ENCODE measurements around the gene SBF2.

The SBF2 gene

GRCh38 chr11:9776203-9776602 is 517.8 kb downstream of the SBF2 start:
- peaks cover 9% of the 10 kb centered on the region for H3K4me1 ChIP-seq (ENCODE audit: control insufficient read depth, low read depth, low read length)
- peaks cover 16% of the 10 kb centered on the region for H3K36me3 ChIP-seq (ENCODE audit: control insufficient read depth, low read depth, low read length)
- no peak overlapping the region for H3K4me3 ChIP-seq (ENCODE audit: low read length)
- H3K27me3 ChIP-seq (ENCODE audit: control insufficient read depth, insufficient read depth, low read length) = no peaks in the 10 kb centered on the region
- H3K9me3 ChIP-seq (ENCODE audit: control insufficient read depth, low read depth, low read length) = no peaks in the 10 kb centered on the region
- H3K9ac ChIP-seq (ENCODE audit: low read length) = no peak overlapping the region
- no peak overlapping the region for H3K27ac ChIP-seq (ENCODE audit: low read length)

GRCh38 chr11:9775398-9775779 is 518.6 kb downstream of the SBF2 start:
- Histone ChIP-seq H3K27ac (ENCODE audit: low read length) (no peak overlapping the region), H3K27me3 (ENCODE audit: control insufficient read depth, insufficient read depth, low read length) (no peaks in the 10 kb centered on the region), H3K4me3 (ENCODE audit: low read length) (no peak overlapping the region), H3K9me3 (ENCODE audit: control insufficient read depth, low read depth, low read length) (no peaks in the 10 kb centered on the region), H3K9ac (ENCODE audit: low read length) (no peak overlapping the region), H3K4me1 (ENCODE audit: control insufficient read depth, low read depth, low read length) (peaks cover 9% of the 10 kb centered on the region), H3K36me3 (ENCODE audit: control insufficient read depth, low read depth, low read length) (peaks cover 11% of the 10 kb centered on the region)

- Histone ChIP-seq H3K9ac (ENCODE audit: low read length) (no peak overlapping the region), H3K4me3 (ENCODE audit: low read length) (no peak overlapping the region), H3K27me3 (ENCODE audit: control insufficient read depth, insufficient read depth, low read length) (no peaks in the 10 kb centered on the region), H3K27ac (ENCODE audit: low read length) (no peak overlapping the region), H3K9me3 (ENCODE audit: control insufficient read depth, low read depth, low read length) (no peaks in the 10 kb centered on the region), H3K36me3 (ENCODE audit: control insufficient read depth, low read depth, low read length) (peaks cover 6% of the 10 kb centered on the region), H3K4me1 (ENCODE audit: control insufficient read depth, low read depth, low read length) (peaks cover 9% of the 10 kb centered on the region)
These were observed 519.2 kb downstream of the SBF2 start for GRCh38 chr11:9774591-9775397.

GRCh38 chr11:9774109-9774508 is 519.9 kb downstream of the SBF2 start:
- Histone ChIP-seq H3K27me3 (ENCODE audit: control insufficient read depth, insufficient read depth, low read length) (no peaks in the 10 kb centered on the region), H3K9ac (ENCODE audit: low read length) (no peak overlapping the region), H3K9me3 (ENCODE audit: control insufficient read depth, low read depth, low read length) (no peaks in the 10 kb centered on the region), H3K36me3 (ENCODE audit: control insufficient read depth, low read depth, low read length) (no peaks in the 10 kb centered on the region), H3K27ac (ENCODE audit: low read length) (no peak overlapping the region), H3K4me1 (ENCODE audit: control insufficient read depth, low read depth, low read length) (peaks cover 9% of the 10 kb centered on the region), H3K4me3 (ENCODE audit: low read length) (no peak overlapping the region)

- Histone ChIP-seq H3K27me3 (ENCODE audit: control insufficient read depth, insufficient read depth, low read length) (no peaks in the 10 kb centered on the region), H3K4me3 (ENCODE audit: low read length) (no peak overlapping the region), H3K27ac (ENCODE audit: low read length) (no peak overlapping the region)
These were observed 520.5 kb downstream of the SBF2 start for GRCh38 chr11:9773524-9773923.

GRCh38 chr11:9772218-9772617 is 521.8 kb downstream of the SBF2 start:
- peaks cover 9% of the 10 kb centered on the region for H3K4me1 ChIP-seq (ENCODE audit: control insufficient read depth, low read depth, low read length)
- H3K36me3 ChIP-seq (ENCODE audit: control insufficient read depth, low read depth, low read length) = no peaks in the 10 kb centered on the region
- H3K27me3 ChIP-seq (ENCODE audit: control insufficient read depth, insufficient read depth, low read length) = no peaks in the 10 kb centered on the region
- H3K9me3 ChIP-seq (ENCODE audit: control insufficient read depth, low read depth, low read length) = no peaks in the 10 kb centered on the region
- no peak overlapping the region for H3K9ac ChIP-seq (ENCODE audit: low read length)
- no peak overlapping the region for H3K4me3 ChIP-seq (ENCODE audit: low read length)
- H3K27ac ChIP-seq (ENCODE audit: low read length) = no peak overlapping the region

More at GRCh38 chr11:9773524-9773923, 520.5 kb downstream of the SBF2 start:
- H3K9me3 ChIP-seq (ENCODE audit: control insufficient read depth, low read depth, low read length) = no peaks in the 10 kb centered on the region
- no peaks in the 10 kb centered on the region for H3K36me3 ChIP-seq (ENCODE audit: control insufficient read depth, low read depth, low read length)
- H3K4me1 ChIP-seq (ENCODE audit: control insufficient read depth, low read depth, low read length) = peaks cover 9% of the 10 kb centered on the region
- H3K9ac ChIP-seq (ENCODE audit: low read length) = no peak overlapping the region

- Histone ChIP-seq H3K4me3 (ENCODE audit: low read length) (no peak overlapping the region), H3K36me3 (ENCODE audit: control insufficient read depth, low read depth, low read length) (no peaks in the 10 kb centered on the region), H3K27me3 (ENCODE audit: control insufficient read depth, insufficient read depth, low read length) (no peaks in the 10 kb centered on the region), H3K9ac (ENCODE audit: low read length) (no peak overlapping the region), H3K4me1 (ENCODE audit: control insufficient read depth, low read depth, low read length) (peaks cover 9% of the 10 kb centered on the region), H3K9me3 (ENCODE audit: control insufficient read depth, low read depth, low read length) (no peaks in the 10 kb centered on the region), H3K27ac (ENCODE audit: low read length) (no peak overlapping the region)
These were observed 522.9 kb downstream of the SBF2 start for GRCh38 chr11:9771071-9771511.

- H3K9ac ChIP-seq (ENCODE audit: low read length) = no peak overlapping the region
- H3K27ac ChIP-seq (ENCODE audit: low read length) = no peak overlapping the region
- H3K4me1 ChIP-seq (ENCODE audit: control insufficient read depth, low read depth, low read length) = peaks cover 8% of the 10 kb centered on the region
- H3K4me3 ChIP-seq (ENCODE audit: low read length) = no peak overlapping the region
- H3K27me3 ChIP-seq (ENCODE audit: control insufficient read depth, insufficient read depth, low read length) = no peaks in the 10 kb centered on the region
- H3K9me3 ChIP-seq (ENCODE audit: control insufficient read depth, low read depth, low read length) = no peaks in the 10 kb centered on the region
- H3K36me3 ChIP-seq (ENCODE audit: control insufficient read depth, low read depth, low read length) = no peaks in the 10 kb centered on the region
These were observed 524.4 kb downstream of the SBF2 start for GRCh38 chr11:9769621-9770020.

GRCh38 chr11:9765320-9766101 is 528.5 kb downstream of the SBF2 start:
- Histone ChIP-seq H3K36me3 (ENCODE audit: control insufficient read depth, low read depth, low read length) (no peaks in the 10 kb centered on the region), H3K27me3 (ENCODE audit: control insufficient read depth, insufficient read depth, low read length) (no peaks in the 10 kb centered on the region), H3K4me3 (ENCODE audit: low read length) (no peak overlapping the region), H3K9ac (ENCODE audit: low read length) (no peak overlapping the region), H3K9me3 (ENCODE audit: control insufficient read depth, low read depth, low read length) (no peaks in the 10 kb centered on the region), H3K27ac (ENCODE audit: low read length) (no peak overlapping the region), H3K4me1 (ENCODE audit: control insufficient read depth, low read depth, low read length) (peaks cover 8% of the 10 kb centered on the region)

- Histone ChIP-seq H3K9me3 (ENCODE audit: control insufficient read depth, low read depth, low read length) (no peaks in the 10 kb centered on the region), H3K27ac (ENCODE audit: low read length) (no peak overlapping the region), H3K4me3 (ENCODE audit: low read length) (no peak overlapping the region), H3K36me3 (ENCODE audit: control insufficient read depth, low read depth, low read length) (no peaks in the 10 kb centered on the region), H3K27me3 (ENCODE audit: control insufficient read depth, insufficient read depth, low read length) (no peaks in the 10 kb centered on the region), H3K4me1 (ENCODE audit: control insufficient read depth, low read depth, low read length) (peaks cover 10% of the 10 kb centered on the region), H3K9ac (ENCODE audit: low read length) (no peak overlapping the region)
These were observed 530.7 kb downstream of the SBF2 start for GRCh38 chr11:9763301-9763700.

- Histone ChIP-seq H3K27me3 (ENCODE audit: control insufficient read depth, insufficient read depth, low read length) (no peaks in the 10 kb centered on the region), H3K36me3 (ENCODE audit: control insufficient read depth, low read depth, low read length) (no peaks in the 10 kb centered on the region)
These were observed 531.5 kb downstream of the SBF2 start for GRCh38 chr11:9762531-9762930.

More at GRCh38 chr11:9762531-9762930, 531.5 kb downstream of the SBF2 start:
- H3K4me1 ChIP-seq (ENCODE audit: control insufficient read depth, low read depth, low read length) = peaks cover 14% of the 10 kb centered on the region
- no peaks in the 10 kb centered on the region for H3K9me3 ChIP-seq (ENCODE audit: control insufficient read depth, low read depth, low read length)
- no peak overlapping the region for H3K27ac ChIP-seq (ENCODE audit: low read length)
- no peak overlapping the region for H3K4me3 ChIP-seq (ENCODE audit: low read length)
- no peak overlapping the region for H3K9ac ChIP-seq (ENCODE audit: low read length)
